ENCODE results near the gene DGKI. TPM values are rescaled to one million over a fixed set of nuclear protein-coding genes. Genes with fewer than 3 reads are reported as not detected.

DGKI gene
- total RNA-seq, 4 donors from 2014 or later: 0.42 to 6.2 (median 2.0) TPM

DNA sequence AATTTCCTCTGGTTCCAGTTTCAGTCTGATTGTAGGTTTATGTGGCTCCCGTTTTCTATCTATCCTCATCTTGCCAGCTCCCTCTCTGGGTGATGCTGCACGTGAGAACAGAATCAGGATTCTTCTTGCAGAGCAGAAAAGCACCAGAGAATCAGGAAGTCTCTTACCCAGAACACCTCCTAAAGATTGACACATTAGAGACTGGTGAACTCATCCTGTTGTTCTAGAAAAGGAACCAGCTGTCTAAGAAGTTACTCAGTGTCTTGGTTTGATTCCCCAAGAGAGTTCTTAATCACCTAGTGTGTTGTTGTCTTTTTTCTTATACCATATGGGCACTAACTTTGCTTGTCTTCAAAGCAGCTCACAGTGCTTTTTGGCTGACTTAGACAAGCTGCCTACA lies 152.4 kb downstream of the DGKI start:
- H3K9me3 ChIP-seq: no peaks in the 10 kb centered on the region

DNA sequence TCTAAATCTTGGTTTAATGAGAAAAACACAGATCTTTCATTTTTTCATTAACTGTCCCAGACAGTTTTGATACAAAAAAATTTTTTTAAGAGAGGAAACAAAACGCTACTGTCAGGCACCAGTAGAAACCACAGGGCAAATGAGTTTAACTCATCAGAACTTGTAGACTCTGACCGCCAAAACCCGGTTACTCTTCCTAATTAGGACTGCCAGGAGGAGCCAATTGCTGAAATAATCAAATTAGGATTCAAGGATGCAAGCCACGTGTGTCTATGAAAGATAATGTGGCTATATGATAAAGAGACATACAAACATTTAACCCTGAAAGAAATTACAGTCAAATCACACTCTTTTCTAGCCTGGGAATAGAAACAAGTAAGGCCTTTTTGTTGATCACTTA lies 154.4 kb downstream of the DGKI start:
- DNase-seq (ENCODE audit: low spot score in 2 of 2): no peak
- TF ChIP-seq, protein P1, sequence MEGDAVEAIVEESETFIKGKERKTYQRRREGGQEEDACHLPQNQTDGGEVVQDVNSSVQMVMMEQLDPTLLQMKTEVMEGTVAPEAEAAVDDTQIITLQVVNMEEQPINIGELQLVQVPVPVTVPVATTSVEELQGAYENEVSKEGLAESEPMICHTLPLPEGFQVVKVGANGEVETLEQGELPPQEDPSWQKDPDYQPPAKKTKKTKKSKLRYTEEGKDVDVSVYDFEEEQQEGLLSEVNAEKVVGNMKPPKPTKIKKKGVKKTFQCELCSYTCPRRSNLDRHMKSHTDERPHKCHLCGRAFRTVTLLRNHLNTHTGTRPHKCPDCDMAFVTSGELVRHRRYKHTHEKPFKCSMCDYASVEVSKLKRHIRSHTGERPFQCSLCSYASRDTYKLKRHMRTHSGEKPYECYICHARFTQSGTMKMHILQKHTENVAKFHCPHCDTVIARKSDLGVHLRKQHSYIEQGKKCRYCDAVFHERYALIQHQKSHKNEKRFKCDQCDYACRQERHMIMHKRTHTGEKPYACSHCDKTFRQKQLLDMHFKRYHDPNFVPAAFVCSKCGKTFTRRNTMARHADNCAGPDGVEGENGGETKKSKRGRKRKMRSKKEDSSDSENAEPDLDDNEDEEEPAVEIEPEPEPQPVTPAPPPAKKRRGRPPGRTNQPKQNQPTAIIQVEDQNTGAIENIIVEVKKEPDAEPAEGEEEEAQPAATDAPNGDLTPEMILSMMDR (IDR thresholded peaks at IDR 0.05): no peak
- TF ChIP-seq POLR2AphosphoS5 (IDR thresholded peaks at IDR 0.05) (no peak), EP300 (IDR thresholded peaks at IDR 0.05) (no peak), POLR2A (IDR thresholded peaks at IDR 0.05) (no peak)
- WGBS: 62% methylated on average over 4 of the region's 4 CpGs
- H3K27ac ChIP-seq: no peak overlapping the region
- no peak overlapping the region for H3K4me3 ChIP-seq
- no peaks in the 10 kb centered on the region for H3K36me3 ChIP-seq
- H3K9me3 ChIP-seq: no peaks in the 10 kb centered on the region
- H3K27me3 ChIP-seq: no peaks in the 10 kb centered on the region
- H3K4me1 ChIP-seq: no peaks in the 10 kb centered on the region

More for the DNA sequence above, 152.4 kb downstream of the DGKI start:
- TF ChIP-seq, protein P1 (IDR thresholded peaks at IDR 0.05): no peak
- no peak for TF ChIP-seq EP300 (IDR thresholded peaks at IDR 0.05)
- TF ChIP-seq POLR2A (IDR thresholded peaks at IDR 0.05): no peak
- TF ChIP-seq POLR2AphosphoS5 (IDR thresholded peaks at IDR 0.05): no peak
- no peak for DNase-seq (ENCODE audit: low spot score in 2 of 2)
- no peaks in the 10 kb centered on the region for H3K4me1 ChIP-seq
- no peak overlapping the region for H3K27ac ChIP-seq
- H3K27me3 ChIP-seq: no peaks in the 10 kb centered on the region
- no peaks in the 10 kb centered on the region for H3K36me3 ChIP-seq
- WGBS: 67% methylated on average over 2 of the region's 2 CpGs
- no peak overlapping the region for H3K4me3 ChIP-seq

DNA sequence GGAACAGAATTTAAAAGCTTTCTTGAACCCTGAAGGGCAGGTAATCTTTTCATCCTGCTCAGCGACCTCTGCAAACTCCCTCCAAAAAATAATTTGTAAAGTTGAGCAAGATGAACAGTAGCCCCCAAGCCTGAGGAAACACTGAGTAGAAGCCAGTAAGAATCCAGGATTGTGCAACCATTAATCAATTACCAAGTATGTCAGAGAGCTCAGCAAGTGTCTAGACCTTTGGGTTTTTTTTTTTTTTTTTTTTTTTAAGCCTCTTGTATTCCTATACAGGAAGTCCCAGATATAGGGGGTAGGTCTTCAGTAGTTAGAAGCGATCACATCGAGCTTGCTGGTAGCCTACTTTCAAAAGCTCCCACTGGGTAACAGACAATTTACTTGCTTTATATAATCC lies 155.2 kb downstream of the DGKI start:
- H3K4me3 ChIP-seq: no peak overlapping the region
- H3K9me3 ChIP-seq: no peaks in the 10 kb centered on the region
- H3K36me3 ChIP-seq: no peaks in the 10 kb centered on the region
- H3K27ac ChIP-seq: no peak overlapping the region
- 94% methylated on average over 3 of the region's 3 CpGs for WGBS
- no peak for DNase-seq (ENCODE audit: low spot score in 2 of 2)
- H3K27me3 ChIP-seq: no peaks in the 10 kb centered on the region
- TF ChIP-seq, protein P1 (IDR thresholded peaks at IDR 0.05): no peak
- no peak for TF ChIP-seq EP300 (IDR thresholded peaks at IDR 0.05)
- no peak for TF ChIP-seq POLR2A (IDR thresholded peaks at IDR 0.05)
- TF ChIP-seq POLR2AphosphoS5 (IDR thresholded peaks at IDR 0.05): no peak
- H3K4me1 ChIP-seq: no peaks in the 10 kb centered on the region

DNA sequence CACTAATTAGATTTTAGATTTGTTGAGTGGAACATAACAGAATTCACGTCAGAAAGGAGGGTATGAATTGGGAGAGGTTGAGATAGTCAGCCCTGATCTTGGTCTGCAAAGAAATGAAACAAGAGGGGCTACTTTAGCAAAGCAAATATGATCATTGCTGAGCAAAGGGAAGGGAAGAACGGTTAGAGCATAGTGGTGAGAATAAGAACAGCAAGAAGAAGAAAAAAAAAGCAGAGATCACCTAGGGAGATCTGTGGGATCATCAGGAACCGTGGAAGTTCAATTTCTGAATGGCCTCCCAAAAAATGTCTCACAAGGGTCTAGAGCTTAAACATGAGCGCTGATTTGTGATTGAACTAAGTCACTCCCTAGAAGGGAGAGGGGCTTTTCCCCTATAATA lies 156.1 kb downstream of the DGKI start:
- H3K27ac ChIP-seq: no peak overlapping the region
- no peaks in the 10 kb centered on the region for H3K36me3 ChIP-seq
- no peak overlapping the region for H3K4me3 ChIP-seq
- DNase-seq (ENCODE audit: low spot score in 2 of 2): no peak
- H3K27me3 ChIP-seq: no peaks in the 10 kb centered on the region
- no peaks in the 10 kb centered on the region for H3K9me3 ChIP-seq
- 87% methylated on average over 4 of the region's 4 CpGs for WGBS
- no peak for TF ChIP-seq POLR2A (IDR thresholded peaks at IDR 0.05)
- TF ChIP-seq POLR2AphosphoS5 (IDR thresholded peaks at IDR 0.05): no peak
- TF ChIP-seq, protein P1 (IDR thresholded peaks at IDR 0.05): no peak
- TF ChIP-seq EP300 (IDR thresholded peaks at IDR 0.05): no peak
- no peaks in the 10 kb centered on the region for H3K4me1 ChIP-seq

DNA sequence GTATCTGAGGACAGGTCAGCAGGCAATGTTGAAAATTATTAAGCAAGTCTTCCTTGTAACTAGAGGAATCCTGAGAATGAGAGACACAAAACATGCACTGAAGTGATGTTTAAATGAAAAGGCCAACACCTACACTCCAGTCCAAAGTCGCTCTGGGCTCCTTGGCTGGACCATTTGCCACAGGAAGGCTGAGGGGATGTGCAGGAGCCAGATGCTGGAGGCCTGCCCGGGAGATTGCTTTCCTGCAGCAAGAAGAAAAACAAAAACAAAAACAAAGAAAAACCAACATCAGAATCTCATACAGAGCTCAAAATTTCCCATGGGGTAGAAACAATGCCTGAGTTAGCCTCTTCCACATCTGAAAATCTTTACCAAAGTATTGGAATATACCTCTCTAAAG lies 157.0 kb downstream of the DGKI start:
- Histone ChIP-seq H3K36me3 (no peaks in the 10 kb centered on the region), H3K9me3 (no peaks in the 10 kb centered on the region), H3K27me3 (no peaks in the 10 kb centered on the region), H3K4me1 (no peaks in the 10 kb centered on the region), H3K27ac (no peak overlapping the region), H3K4me3 (no peak overlapping the region)
- no peak for TF ChIP-seq POLR2AphosphoS5 (IDR thresholded peaks at IDR 0.05)
- no peak for TF ChIP-seq EP300 (IDR thresholded peaks at IDR 0.05)
- TF ChIP-seq POLR2A (IDR thresholded peaks at IDR 0.05): no peak
- TF ChIP-seq, protein P1 (IDR thresholded peaks at IDR 0.05): no peak
- WGBS: 66% methylated on average over 2 of the region's 2 CpGs
- DNase-seq (ENCODE audit: low spot score in 2 of 2): no peak

Measured in suprapubic skin (tissue), 4 donors.